GM12891 (cell line): Measurements from ENCODE around the gene GAGE12H.

Experiments used
- POLR2A ChIP-seq: IDR thresholded peaks from 2 replicates; pipeline ENCODE4 v1.6.1; 2011; ENCODE audit warnings: low read depth, low read length, control low read depth
- POLR2AphosphoS5 ChIP-seq: IDR thresholded peaks from 2 replicates; pipeline ENCODE4 v1.6.1; 2011; ENCODE audit warnings: low read depth, low read length, control low read depth
- POU2F2 ChIP-seq: IDR thresholded peaks from 2 replicates; pipeline ENCODE4 v1.6.1; 2011; ENCODE audit warnings: low read depth, mild to moderate bottlenecking, control low read depth, low read length, moderate library complexity

DNA sequence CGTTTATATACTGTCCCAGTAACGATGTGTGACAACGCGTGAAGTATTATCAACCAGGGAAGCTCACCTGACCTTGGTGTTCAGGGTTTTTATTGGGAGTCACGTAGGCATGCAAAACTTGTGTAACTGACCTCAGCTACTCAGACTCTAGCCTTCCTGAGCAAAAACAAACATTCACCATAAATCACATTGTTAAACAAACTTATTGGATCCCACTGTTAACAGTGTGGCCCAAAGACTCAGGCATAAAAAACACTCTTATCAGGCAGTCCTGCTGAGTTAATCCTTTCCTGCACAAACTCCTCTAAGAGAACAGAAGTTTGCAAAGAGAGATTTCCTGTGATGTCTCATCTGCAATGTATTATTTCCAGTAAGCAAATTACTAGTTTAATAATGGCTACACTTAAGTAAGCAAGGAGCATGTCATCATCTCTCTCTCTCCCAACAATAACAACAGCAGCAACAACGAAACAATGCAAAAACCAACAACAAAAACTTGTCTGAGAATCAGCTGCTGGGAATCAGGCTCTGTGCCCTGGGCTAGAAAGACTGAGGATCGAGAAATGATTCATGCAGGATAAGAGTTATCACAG lies 31.1 kb downstream of the GAGE12H start:
- no peak for TF ChIP-seq POU2F2
- TF ChIP-seq POLR2AphosphoS5, result no peak
- no peak for TF ChIP-seq POLR2A
